Ovary (tissue), 9 donors: ENCODE results near the gene CD79A. TPM values are rescaled to one million over a fixed set of nuclear protein-coding genes. Genes with fewer than 3 reads are reported as not detected.
A peak's percentile ranks its signal among the peaks of the same experiment; 100 is the strongest.

Experiments
- DNase-seq, 5 donors: peaks; one replicate each; pipeline ENCODE4 v3.0.0-alpha.2; 2019 to 2020
- H3K27ac ChIP-seq, 2 donors: fragments of 200-600 bp; one replicate each; pipeline versions ENCODE4 v1.5.1 to v1.8.0; 2019 to 2022
- H3K27me3 ChIP-seq: fragments of 200-600 bp; one replicate; pipeline ENCODE4 v1.8.0; 2022
- H3K36me3 ChIP-seq: fragments of 200-600 bp; sonication (generic); one replicate; pipeline ENCODE4 v1.5.1; 2019
- H3K4me1 ChIP-seq: one replicate; pipeline ENCODE4 v1.8.1; 2013; ENCODE audit warnings: mild to moderate bottlenecking, moderate library complexity; ENCODE audit not compliant: insufficient read depth
- H3K4me3 ChIP-seq: fragments of 200-600 bp; sonication (generic); one replicate; pipeline ENCODE4 v1.5.1; 2017
- H3K9me3 ChIP-seq, 2 donors: fragments of 200-600 bp in 1 of 2; sonication (generic) in 1 of 2; one replicate each; pipeline versions ENCODE4 v1.5.1 to v1.8.1; 2013 to 2019; ENCODE audit warnings: mild to moderate bottlenecking in 1 of 2, moderate library complexity in 1 of 2
- EP300 ChIP-seq: sonication (generic); formaldehyde crosslinking; IDR thresholded peaks from one replicate; pipeline ENCODE4 v1.6.1; 2017; ENCODE audit warnings: antibody characterized with exemption
- POLR2A ChIP-seq: fragments of 450-650 bp; IDR thresholded peaks from one replicate; pipeline ENCODE4 v1.6.1; 2017; ENCODE audit warnings: antibody characterized with exemption, mild to moderate bottlenecking, moderate library complexity
- WGBS, 3 donors: extraction: QIAGEN DNeasy Blood & Tissue Kit in 1 of 3; methylation state at CpG; one replicate each; pipeline versions ENCODE4 v1.1.5 to v1.1.7; 2013 to 2017; 5-methylcytosine and 5-hydroxymethylcytosine counted together
- intact Hi-C, 4 donors: fragments of 100-400 bp; cut with DNase I; formaldehyde crosslinking; loops; one replicate each; pipeline versions ENCODE4 v1.11.0 to v1.15.1; 2022 to 2023
- polyA plus RNA-seq, 2 donors: library from polyadenylated mRNA; stranded (reverse); fragments of 200-250 nt in 1 of 2; fragments of 350-450 nt in 1 of 2; fragmentation: Illumina TruSeq in 1 of 2; extraction: RNeasy Lipid Tissue Mini Kit (QIAGEN cat#74804) in 1 of 2; gene quantifications; one replicate each; pipeline ENCODE4 v1.2.3, GENCODE V29; 2013 to 2014
- total RNA-seq, 7 donors: library from RNA; depleted of rRNA in 2 of 7; stranded (reverse); fragments of >200 nt in 2 of 7; fragmentation: NEBNext Ultra II Directional in 3 of 7; extraction: Animal tissue kit (Norgen Biotek cat#: 25700) in 3 of 7; gene quantifications; one replicate each; pipeline versions ENCODE4 v1.1.0 to v1.2.4, GENCODE V29; 2016 to 2023
- TF ChIP-seq, protein P1 (sequence below), 3 donors: fragments of 450-650 bp in 2 of 3; fragments of 200-600 bp in 1 of 3; IDR thresholded peaks; one replicate each; pipeline versions ENCODE4 v1.5.1 to v1.8.0; 2016 to 2022; ENCODE audit warnings: antibody characterized with exemption in 3 of 3, mild to moderate bottlenecking in 1 of 3
- donor health status: DM: no; HTN: no; CAD: no; lungs with moderate emphysema.
- donor health status: DM: no; HTN: no; CAD: no.
- donor health status: Bipolar disorder and iron deficiency.
- donor health status: DM: yes; HTN: yes; CAD: no.
- donor health status: DM: no; HTN: no; CAD: no.
- donor health status: DM: yes; HTN: yes; CAD: no.

The CD79A gene
- total and polyA plus RNA-seq, 9 donors = 0.25 to 1.4 (median 0.63) TPM; not detected in 1

DNA sequence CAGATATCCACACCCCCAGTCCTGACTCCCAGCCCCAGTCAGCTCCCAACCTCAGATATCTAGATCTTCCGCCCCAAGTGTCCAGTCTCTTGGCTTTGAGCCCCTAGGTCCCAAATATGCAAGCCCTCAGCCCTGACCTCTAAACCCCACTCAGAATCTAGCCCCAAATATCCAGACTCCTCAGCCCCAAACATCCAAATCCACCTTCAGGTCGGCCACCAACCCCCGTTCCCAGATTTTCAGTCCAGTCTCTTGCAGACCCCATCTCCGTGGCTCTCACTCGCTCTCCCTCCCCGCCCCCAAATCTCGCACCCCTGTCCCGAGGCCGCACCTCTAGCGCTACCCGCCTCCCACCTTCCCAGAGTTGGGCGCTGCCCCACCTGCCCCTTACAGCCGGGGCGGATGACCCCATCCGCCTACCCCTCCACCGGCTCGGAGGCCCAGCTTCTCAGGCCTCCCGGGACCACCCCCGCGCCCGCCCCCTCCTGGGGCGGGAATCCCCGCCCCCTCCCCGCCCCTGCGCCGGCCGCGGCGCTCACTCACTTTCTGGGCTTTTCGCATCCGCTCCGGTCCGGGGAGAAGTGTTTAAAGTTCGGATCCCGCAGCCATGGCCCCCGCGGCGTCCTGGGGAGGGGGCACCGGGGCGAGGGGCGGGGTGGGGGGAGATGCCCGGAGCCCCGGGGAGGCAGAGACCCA is 50.6 kb downstream of the CD79A start:
- Histone ChIP-seq H3K27ac (no peak overlapping the region), H3K27me3 (no peaks in the 10 kb centered on the region)
- intact Hi-C loops = no loop called here

DNA sequence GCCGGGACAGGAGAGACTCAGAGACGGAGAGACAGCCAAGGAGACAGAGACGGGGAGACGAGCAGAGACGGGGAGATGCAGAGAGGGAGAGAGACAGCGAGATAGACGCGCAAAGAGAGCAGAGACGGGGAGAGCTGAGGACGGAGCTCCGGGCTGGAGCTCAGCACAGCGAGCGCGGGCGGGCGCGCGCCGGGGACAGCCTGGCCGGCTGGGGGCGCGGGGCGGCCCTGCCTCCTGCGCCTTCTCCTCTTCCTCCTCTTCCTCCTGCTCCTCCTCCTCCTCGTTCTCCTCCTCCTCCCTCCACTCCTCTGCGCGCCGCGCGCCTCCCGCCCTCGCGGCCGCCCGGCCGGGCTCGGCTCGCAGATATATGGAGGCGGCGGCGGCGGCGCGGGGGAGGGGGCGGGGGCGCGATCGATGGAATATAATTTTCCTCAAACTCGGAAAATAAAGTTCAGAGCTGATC is 51.2 kb downstream of the CD79A start, which contains the start of gene ERFL:
Gene ERFL (minus strand): TSS at position 229 of the 463 bp plus-strand sequence. CDS start 15,530 bp downstream, outside the sequence.
- Histone ChIP-seq H3K4me3 (peak within 1 kb of the TSS; percentile 17), H3K4me1 (peaks cover 5% of the 10 kb centered on the region), H3K36me3 (no peaks in the 10 kb centered on the region), H3K27me3 (no peaks in the 10 kb centered on the region), H3K27ac (no peak within 1 kb of the TSS), H3K9me3 (no peaks in the 10 kb centered on the region)
- 0 to 1% (median 1%) methylated on average over 49 of the region's 49 CpGs for WGBS, 3 donors
- intact Hi-C loops = no loop called here
- no peak for DNase-seq
- TF ChIP-seq, protein P1, sequence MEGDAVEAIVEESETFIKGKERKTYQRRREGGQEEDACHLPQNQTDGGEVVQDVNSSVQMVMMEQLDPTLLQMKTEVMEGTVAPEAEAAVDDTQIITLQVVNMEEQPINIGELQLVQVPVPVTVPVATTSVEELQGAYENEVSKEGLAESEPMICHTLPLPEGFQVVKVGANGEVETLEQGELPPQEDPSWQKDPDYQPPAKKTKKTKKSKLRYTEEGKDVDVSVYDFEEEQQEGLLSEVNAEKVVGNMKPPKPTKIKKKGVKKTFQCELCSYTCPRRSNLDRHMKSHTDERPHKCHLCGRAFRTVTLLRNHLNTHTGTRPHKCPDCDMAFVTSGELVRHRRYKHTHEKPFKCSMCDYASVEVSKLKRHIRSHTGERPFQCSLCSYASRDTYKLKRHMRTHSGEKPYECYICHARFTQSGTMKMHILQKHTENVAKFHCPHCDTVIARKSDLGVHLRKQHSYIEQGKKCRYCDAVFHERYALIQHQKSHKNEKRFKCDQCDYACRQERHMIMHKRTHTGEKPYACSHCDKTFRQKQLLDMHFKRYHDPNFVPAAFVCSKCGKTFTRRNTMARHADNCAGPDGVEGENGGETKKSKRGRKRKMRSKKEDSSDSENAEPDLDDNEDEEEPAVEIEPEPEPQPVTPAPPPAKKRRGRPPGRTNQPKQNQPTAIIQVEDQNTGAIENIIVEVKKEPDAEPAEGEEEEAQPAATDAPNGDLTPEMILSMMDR (IDR thresholded peaks at IDR 0.05) = no peak
- TF ChIP-seq POLR2A = no peak
- no peak for TF ChIP-seq EP300

More for the DNA sequence above, 50.6 kb downstream of the CD79A start:
- H3K4me3 ChIP-seq = no peak overlapping the region
- H3K9me3 ChIP-seq = no peaks in the 10 kb centered on the region
- TF ChIP-seq EP300 (no peak), POLR2A (no peak)
- TF ChIP-seq, protein P1 (IDR thresholded peaks at IDR 0.05) = no peak
- 3 to 7% (median 5%) methylated on average over 43 of the region's 43 CpGs for WGBS, 3 donors
- peaks cover 5% of the 10 kb centered on the region for H3K4me1 ChIP-seq
- no peak for DNase-seq
- no peaks in the 10 kb centered on the region for H3K36me3 ChIP-seq

DNA sequence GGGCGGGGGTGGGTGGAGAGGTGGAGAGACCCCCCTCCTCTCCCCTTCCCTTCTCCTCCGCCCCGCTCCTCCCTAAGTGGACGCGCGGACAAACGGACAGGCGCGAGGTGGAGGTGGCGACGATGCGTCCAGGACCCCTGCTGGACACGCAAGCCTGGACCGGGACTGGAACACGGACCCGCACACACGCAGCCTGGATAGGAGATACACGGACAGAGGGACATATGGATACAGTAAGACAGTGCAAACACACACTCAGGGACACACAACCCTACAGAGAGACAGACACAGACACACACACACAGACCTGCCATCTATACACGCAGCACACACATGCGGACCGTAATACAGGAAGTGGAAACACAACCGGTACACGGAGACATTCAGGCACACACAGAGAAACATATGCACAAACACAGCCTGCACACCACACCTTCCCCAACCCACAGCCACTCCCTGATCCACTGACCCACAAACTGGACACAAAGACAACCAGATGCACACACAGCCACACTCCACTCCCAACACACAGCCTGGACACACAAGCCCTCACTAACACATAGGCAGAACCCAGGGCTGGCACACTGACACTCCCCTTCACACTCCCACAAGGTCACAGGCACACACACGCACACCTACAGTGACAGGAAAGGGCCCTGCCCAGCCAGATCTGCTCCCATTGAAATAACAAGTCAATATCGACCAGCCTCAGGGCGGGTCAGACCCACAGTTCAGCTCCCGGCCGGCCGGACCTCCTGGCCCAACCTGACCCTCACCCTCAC is 51.9 kb downstream of the CD79A start:
- no peak overlapping the region for H3K27ac ChIP-seq
- intact Hi-C loops = no loop called here
- H3K27me3 ChIP-seq = no peaks in the 10 kb centered on the region
- WGBS, 3 donors = 4% methylated on average over 29 of the region's 29 CpGs
- no peaks in the 10 kb centered on the region for H3K36me3 ChIP-seq
- DNase-seq = no peak
- TF ChIP-seq POLR2A (no peak), EP300 (no peak)
- TF ChIP-seq, protein P1 (IDR thresholded peaks at IDR 0.05) = no peak
- H3K4me1 ChIP-seq = peaks cover 5% of the 10 kb centered on the region
- peak overlapping the region; percentile 17 for H3K4me3 ChIP-seq
- H3K9me3 ChIP-seq = no peaks in the 10 kb centered on the region

DNA sequence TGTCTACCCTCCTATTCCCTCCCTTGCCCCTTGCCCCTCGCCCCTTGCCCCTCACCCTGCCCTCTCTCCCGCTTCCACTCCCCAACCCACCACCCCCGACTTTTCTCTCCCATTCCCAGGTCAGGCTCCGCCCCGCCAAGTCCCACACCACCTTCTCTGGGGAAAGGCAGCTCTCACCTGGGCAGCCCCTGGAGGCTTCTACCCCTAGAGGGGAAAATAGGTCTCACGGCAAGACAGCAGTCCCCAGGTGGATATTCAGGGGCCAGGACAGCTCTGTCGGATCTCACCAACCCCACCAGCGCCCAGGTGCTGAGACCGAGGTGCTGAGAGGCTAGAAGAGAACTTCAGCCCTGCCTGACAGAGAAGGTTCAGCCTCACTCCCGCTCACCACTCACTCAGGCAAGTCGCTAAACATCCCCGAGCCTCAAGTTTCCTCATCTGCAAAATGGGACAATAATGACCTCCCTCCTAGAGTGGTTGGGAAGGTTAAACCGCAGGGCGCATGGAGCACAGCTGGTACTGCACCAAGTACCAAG is 52.5 kb downstream of the CD79A start:
- no peak for DNase-seq
- 21 to 25% (median 24%) methylated on average over 14 of the region's 14 CpGs for WGBS, 3 donors
- H3K4me3 ChIP-seq = no peak overlapping the region
- peaks cover 5% of the 10 kb centered on the region for H3K4me1 ChIP-seq
- no peaks in the 10 kb centered on the region for H3K27me3 ChIP-seq
- TF ChIP-seq, protein P1 (IDR thresholded peaks at IDR 0.05) = no peak
- no peak for TF ChIP-seq EP300
- TF ChIP-seq POLR2A = no peak
- intact Hi-C loops = no loop called here
- H3K9me3 ChIP-seq = no peaks in the 10 kb centered on the region
- H3K36me3 ChIP-seq = no peaks in the 10 kb centered on the region
- H3K27ac ChIP-seq = no peak overlapping the region
